Keratinocyte (primary cell): ENCODE measurements around the gene UGT3A1.

Experiments
- EZH2 ChIP-seq: IDR thresholded peaks from one replicate; pipeline ENCODE4 v1.6.1; 2012; ENCODE audit warnings: inconsistent platforms, mild to moderate bottlenecking, low read length, moderate library complexity
- TF ChIP-seq, protein P1 (sequence below), 3 experiments: IDR thresholded peaks in 1 of 3; conservative IDR thresholded peaks in 1 of 3; optimal IDR thresholded peaks in 1 of 3; 2 replicates in 2 of 3; 3 replicates in 1 of 3; pipeline versions ENCODE3 to v1.5.1; 2011; ENCODE audit warnings: low read length in 3 of 3, mild to moderate bottlenecking in 3 of 3, moderate library complexity in 2 of 3, control low read depth in 1 of 3, inconsistent platforms in 1 of 3; ENCODE audit not compliant: insufficient read depth in 2 of 3; ENCODE audit errors: extremely low read depth in 1 of 3

DNA sequence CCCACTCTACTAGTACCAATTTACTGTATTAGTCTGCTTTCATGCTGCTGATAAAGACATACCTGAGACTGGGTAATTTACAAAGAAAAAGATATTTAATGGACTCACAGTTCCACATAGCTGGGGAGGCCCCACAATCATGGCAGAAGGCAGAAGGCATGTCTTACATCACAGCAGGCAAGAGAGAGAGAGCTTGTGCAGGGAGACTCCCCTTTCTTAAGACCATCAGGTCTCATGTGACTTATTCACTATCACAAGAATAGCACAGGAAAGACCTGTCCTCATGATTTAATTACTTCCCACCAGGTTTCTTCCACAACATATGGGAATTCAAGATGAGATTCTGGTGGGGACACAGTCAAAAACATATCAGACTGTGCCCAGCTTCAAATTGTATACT is 11.5 kb downstream of the UGT3A1 start:
- TF ChIP-seq, protein P1, sequence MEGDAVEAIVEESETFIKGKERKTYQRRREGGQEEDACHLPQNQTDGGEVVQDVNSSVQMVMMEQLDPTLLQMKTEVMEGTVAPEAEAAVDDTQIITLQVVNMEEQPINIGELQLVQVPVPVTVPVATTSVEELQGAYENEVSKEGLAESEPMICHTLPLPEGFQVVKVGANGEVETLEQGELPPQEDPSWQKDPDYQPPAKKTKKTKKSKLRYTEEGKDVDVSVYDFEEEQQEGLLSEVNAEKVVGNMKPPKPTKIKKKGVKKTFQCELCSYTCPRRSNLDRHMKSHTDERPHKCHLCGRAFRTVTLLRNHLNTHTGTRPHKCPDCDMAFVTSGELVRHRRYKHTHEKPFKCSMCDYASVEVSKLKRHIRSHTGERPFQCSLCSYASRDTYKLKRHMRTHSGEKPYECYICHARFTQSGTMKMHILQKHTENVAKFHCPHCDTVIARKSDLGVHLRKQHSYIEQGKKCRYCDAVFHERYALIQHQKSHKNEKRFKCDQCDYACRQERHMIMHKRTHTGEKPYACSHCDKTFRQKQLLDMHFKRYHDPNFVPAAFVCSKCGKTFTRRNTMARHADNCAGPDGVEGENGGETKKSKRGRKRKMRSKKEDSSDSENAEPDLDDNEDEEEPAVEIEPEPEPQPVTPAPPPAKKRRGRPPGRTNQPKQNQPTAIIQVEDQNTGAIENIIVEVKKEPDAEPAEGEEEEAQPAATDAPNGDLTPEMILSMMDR (optimal IDR thresholded peaks at IDR 0.05 in 1 of 3, IDR thresholded peaks at IDR 0.05 in 1 of 3, conservative IDR thresholded peaks at IDR 0.05 in 1 of 3; ENCODE audit: extremely low read depth in 1 of 3, insufficient read depth in 2 of 3, low read length in 3 of 3), result no peak
- TF ChIP-seq EZH2, result no peak
